ENCODE data around the gene UBE2L5.

GRCh38 chr13:30373727-30374126, 48.6 kb upstream of the UBE2L5 start:
- no peak for TF ChIP-seq CTCF (conservative IDR thresholded peaks at IDR 0.05; ENCODE audit: low read depth, low read length)
- no peak for TF ChIP-seq EZH2 (IDR thresholded peaks at IDR 0.05; ENCODE audit: low read length, unreplicated experiment)

Data from PC-3 (cell line).